Caco-2 (cell line): Measurements from ENCODE around the gene NMNAT3. TPM values are rescaled to one million over a fixed set of nuclear protein-coding genes. Genes with fewer than 3 reads are reported as not detected.

Experiments
- Bru-seq: library from RNA; stranded (reverse); fragments of 400-500 nt; gene quantifications from one replicate; lab custom pipeline; 2021; lab: Mats Ljungman, UMichigan
- BruChase-seq, 2 experiments: library from RNA; stranded (reverse); fragments of 400-500 nt; gene quantifications; one replicate each; lab custom pipeline; 2021; lab: Mats Ljungman, UMichigan
- BruUV-seq: library from RNA; stranded (reverse); fragments of 400-500 nt; replicated peaks from 2 replicates; lab custom pipeline; 2021; lab: Mats Ljungman, UMichigan
- CTCF ChIA-PET: fragments of 300-600 bp; sonication (Branson Sonifier 250); formaldehyde crosslinking; loops from one replicate; lab custom pipeline; 2022; ENCODE audit warnings: antibody characterized with exemption; lab: Charles Lee
- POLR2A ChIA-PET: fragments of 300-600 bp; sonication (Branson Sonifier 250); formaldehyde crosslinking; loops from one replicate; lab custom pipeline; 2022; ENCODE audit warnings: antibody characterized with exemption; lab: Charles Lee
- DNase-seq, 2 experiments: peaks; one replicate each; pipeline versions ENCODE4 v3.0.0 to v3.0.0-alpha.2; 2020 to 2022
- H3K27me3 ChIP-seq: replicated peaks from 2 replicates; pipeline ENCODE4 v1.6.0; 2011; ENCODE audit warnings: low read length; ENCODE audit not compliant: control insufficient read depth, insufficient read depth
- H3K36me3 ChIP-seq: 2 replicates; pipeline ENCODE4 v1.5.1; 2011; ENCODE audit warnings: low read length; ENCODE audit not compliant: control insufficient read depth, insufficient read depth
- H3K4me1 ChIP-seq: fragments of 250-450 bp; sonication (Bioruptor Pico); 2 replicates; pipeline ENCODE4 v1.5.1; 2020; ENCODE audit warnings: mild to moderate bottlenecking
- H3K4me3 ChIP-seq: 2 replicates; pipeline ENCODE4 v1.5.1; 2011; ENCODE audit warnings: low read depth, mild to moderate bottlenecking, control low read depth, low read length
- H3K9me3 ChIP-seq: fragments of 250-450 bp; sonication (Bioruptor Pico); 2 replicates; pipeline ENCODE4 v1.5.1; 2020; ENCODE audit warnings: mild to moderate bottlenecking, moderate library complexity
- H3K27ac Mint-ChIP-seq: one replicate; pipeline ENCODE4 v1.8.0; 2022; ENCODE audit warnings: mixed read lengths; ENCODE audit not compliant: unreplicated experiment
- H3K27me3 Mint-ChIP-seq: one replicate; pipeline ENCODE4 v1.8.0; 2022; ENCODE audit warnings: mixed read lengths; ENCODE audit not compliant: insufficient read depth, unreplicated experiment
- H3K36me3 Mint-ChIP-seq: one replicate; pipeline ENCODE4 v1.8.0; 2022; ENCODE audit warnings: mild to moderate bottlenecking, mixed read lengths; ENCODE audit not compliant: insufficient read depth, unreplicated experiment
- H3K4me1 Mint-ChIP-seq: one replicate; pipeline ENCODE4 v1.8.0; 2022; ENCODE audit warnings: low read depth, mixed read lengths; ENCODE audit not compliant: unreplicated experiment
- H3K4me3 Mint-ChIP-seq: one replicate; pipeline ENCODE4 v1.8.0; 2022; ENCODE audit warnings: mild to moderate bottlenecking, moderate library complexity, mixed read lengths; ENCODE audit not compliant: unreplicated experiment
- H3K9me3 Mint-ChIP-seq: one replicate; pipeline ENCODE4 v1.8.0; 2022; ENCODE audit warnings: mixed read lengths; ENCODE audit not compliant: unreplicated experiment
- intact Hi-C: fragments of 100-400 bp; cut with micrococcal nuclease; formaldehyde crosslinking; loops from one replicate; pipeline ENCODE4 v1.10.0; 2022; ENCODE audit not compliant: unreplicated experiment
- long read RNA-seq: library from polyadenylated mRNA; stranded (forward); transcript quantifications from one replicate; pipeline ENCODE4 v2.0.0, GENCODE V29; 2022
- total RNA-seq: library from RNA; stranded (reverse); gene quantifications from 2 replicates; pipeline ENCODE4 v1.2.3, GENCODE V29; 2022
- TF ChIP-seq, protein P1 (sequence below), 2 experiments: fragments of 200-600 bp in 1 of 2; IDR thresholded peaks; 1 replicate in 1 of 2; 2 replicates in 1 of 2; pipeline versions ENCODE4 v1.5.1 to v1.8.0; 2011 to 2022; ENCODE audit warnings: antibody characterized with exemption in 1 of 2, control low read depth in 1 of 2, inconsistent platforms in 1 of 2, low read depth in 1 of 2, low read length in 1 of 2, mild to moderate bottlenecking in 1 of 2, moderate library complexity in 1 of 2; ENCODE audit not compliant: insufficient read depth in 1 of 2, severe bottlenecking in 1 of 2, unreplicated experiment in 1 of 2

NMNAT3 gene
- total RNA-seq = 17.5 and 17.6 TPM in 2 replicates
- percentile 77 among the genes with signal in this experiment for Bru-seq, nascent RNA
- BruChase-seq, experiment 1, labeled RNA remaining after a 2-hour chase = percentile 67 among the genes with signal in this experiment
- BruChase-seq, experiment 2, labeled RNA remaining after a 6-hour chase = percentile 56 among the genes with signal in this experiment
- long read RNA-seq, partial matches to known transcripts = 2 of 28 reads
- long read RNA-seq, other reads (novel, unspliced or antisense) = 19 of 28 reads

- H3K4me1 Mint-ChIP-seq = peaks cover 7% of the 10 kb centered on the region
- peak within 1 kb of the TSS; percentile 66 for H3K27ac Mint-ChIP-seq
Observed at GRCh38 chr3:139677388-139678155, at the start of gene NMNAT3. NMNAT3 (minus strand) TSS chr3:139677972; CDS start chr3:139627724, 50,248 bp downstream.

GRCh38 chr3:139721370-139721769 is 43.6 kb upstream of the NMNAT3 start:
- Histone ChIP-seq H3K27me3 (no peaks in the 10 kb centered on the region), H3K9me3 (no peaks in the 10 kb centered on the region), H3K4me1 (peaks cover 10% of the 10 kb centered on the region; the same call in 1 of the 2 replicates), H3K36me3 (no peaks in the 10 kb centered on the region), H3K4me3 (no peak overlapping the region)
- no peak for DNase-seq
- no peaks in the 10 kb centered on the region for H3K9me3 Mint-ChIP-seq
- POLR2A ChIA-PET = no interaction called here
- H3K36me3 Mint-ChIP-seq = no peaks in the 10 kb centered on the region
- BruUV-seq = no TSS peak
- CTCF ChIA-PET = no interaction called here
- no peak overlapping the region for H3K27ac Mint-ChIP-seq
- no peak overlapping the region for H3K4me3 Mint-ChIP-seq
- H3K4me1 Mint-ChIP-seq = no peaks in the 10 kb centered on the region
- TF ChIP-seq, protein P1, sequence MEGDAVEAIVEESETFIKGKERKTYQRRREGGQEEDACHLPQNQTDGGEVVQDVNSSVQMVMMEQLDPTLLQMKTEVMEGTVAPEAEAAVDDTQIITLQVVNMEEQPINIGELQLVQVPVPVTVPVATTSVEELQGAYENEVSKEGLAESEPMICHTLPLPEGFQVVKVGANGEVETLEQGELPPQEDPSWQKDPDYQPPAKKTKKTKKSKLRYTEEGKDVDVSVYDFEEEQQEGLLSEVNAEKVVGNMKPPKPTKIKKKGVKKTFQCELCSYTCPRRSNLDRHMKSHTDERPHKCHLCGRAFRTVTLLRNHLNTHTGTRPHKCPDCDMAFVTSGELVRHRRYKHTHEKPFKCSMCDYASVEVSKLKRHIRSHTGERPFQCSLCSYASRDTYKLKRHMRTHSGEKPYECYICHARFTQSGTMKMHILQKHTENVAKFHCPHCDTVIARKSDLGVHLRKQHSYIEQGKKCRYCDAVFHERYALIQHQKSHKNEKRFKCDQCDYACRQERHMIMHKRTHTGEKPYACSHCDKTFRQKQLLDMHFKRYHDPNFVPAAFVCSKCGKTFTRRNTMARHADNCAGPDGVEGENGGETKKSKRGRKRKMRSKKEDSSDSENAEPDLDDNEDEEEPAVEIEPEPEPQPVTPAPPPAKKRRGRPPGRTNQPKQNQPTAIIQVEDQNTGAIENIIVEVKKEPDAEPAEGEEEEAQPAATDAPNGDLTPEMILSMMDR (IDR thresholded peaks at IDR 0.05; ENCODE audit: insufficient read depth in 1 of 2, low read depth in 1 of 2, low read length in 1 of 2, severe bottlenecking in 1 of 2, unreplicated experiment in 1 of 2) = no peak
- intact Hi-C loops = no loop called here
- peaks cover 4% of the 10 kb centered on the region for H3K27me3 Mint-ChIP-seq

More at GRCh38 chr3:139677388-139678155, at the start of gene NMNAT3:
- no peaks in the 10 kb centered on the region for H3K27me3 ChIP-seq
- H3K27me3 Mint-ChIP-seq = no peaks in the 10 kb centered on the region
- H3K4me1 ChIP-seq = 0 out of 2 replicates have a peak, but pooled peaks cover 7% of the 10 kb centered on the region
- H3K36me3 ChIP-seq = no peaks in the 10 kb centered on the region; the same call in 1 of the 2 replicates
- TF ChIP-seq, protein P1 (IDR thresholded peaks at IDR 0.05; ENCODE audit: insufficient read depth in 1 of 2, low read depth in 1 of 2, low read length in 1 of 2, severe bottlenecking in 1 of 2, unreplicated experiment in 1 of 2) = peak in 1 of 2 experiments; percentile 31
- peaks cover 5% of the 10 kb centered on the region for H3K36me3 Mint-ChIP-seq
- peak within 1 kb of the TSS; percentile 82 for H3K4me3 Mint-ChIP-seq
- CTCF ChIA-PET = interaction anchor here (0.9 kb wide), 1 partner anchor 40 kb away, joined by 3 read pairs; no protein-coding TSS in a partner anchor
- BruUV-seq = no TSS peak
- POLR2A ChIA-PET = no interaction called here
- DNase-seq = peak; percentile 85 to 87
- intact Hi-C loops = loop anchor here (1.0 kb wide), 3 partner anchors 18 to 89 kb away; no protein-coding TSS in a partner anchor
- no peaks in the 10 kb centered on the region for H3K9me3 ChIP-seq
- peak within 1 kb of the TSS; percentile 65 for H3K4me3 ChIP-seq
- H3K9me3 Mint-ChIP-seq = no peaks in the 10 kb centered on the region

- ChIA-PET CTCF (interaction anchor here (0.8 to 1.8 kb wide), 2 partner anchors 41 to 217 kb away, joined by 3 to 7 read pairs; partner anchors contain the start of gene CLSTN2), POLR2A (no interaction called here)
- H3K36me3 ChIP-seq = no peaks in the 10 kb centered on the region
- H3K9me3 ChIP-seq = no peaks in the 10 kb centered on the region
- Mint-ChIP-seq H3K4me3 (no peak overlapping the region), H3K9me3 (no peaks in the 10 kb centered on the region), H3K36me3 (no peaks in the 10 kb centered on the region), H3K4me1 (no peaks in the 10 kb centered on the region), H3K27me3 (peaks cover 4% of the 10 kb centered on the region), H3K27ac (no peak overlapping the region)
- H3K4me1 ChIP-seq = peaks cover 10% of the 10 kb centered on the region; the same call in 1 of the 2 replicates
- H3K27me3 ChIP-seq = no peaks in the 10 kb centered on the region
- no peak overlapping the region for H3K4me3 ChIP-seq
- BruUV-seq = no TSS peak
- TF ChIP-seq, protein P1 (IDR thresholded peaks at IDR 0.05; ENCODE audit: insufficient read depth in 1 of 2, low read depth in 1 of 2, low read length in 1 of 2, severe bottlenecking in 1 of 2, unreplicated experiment in 1 of 2) = peak; percentile 49 to 57
- peak; percentile 60 to 61 for DNase-seq
- intact Hi-C loops = loop anchor here (2.0 kb wide), 1 partner anchor 216 kb away; the partner anchor contains the start of gene CLSTN2
Observed at GRCh38 chr3:139718415-139718814, 40.6 kb upstream of the NMNAT3 start.
